OCI-M1 (cell line): Measurements from ENCODE around the gene SLC34A2.
"Not testable (repeated sequence)": the region's sequence is repeated elsewhere in the genome, so short reads cannot be mapped to it uniquely, and the experiment has no call there.

Source experiments
- DNase-seq: peaks from one replicate; lab custom pipeline; 2025; lab: John Stamatoyannopoulos, UW

SLC34A2 gene

DNA sequence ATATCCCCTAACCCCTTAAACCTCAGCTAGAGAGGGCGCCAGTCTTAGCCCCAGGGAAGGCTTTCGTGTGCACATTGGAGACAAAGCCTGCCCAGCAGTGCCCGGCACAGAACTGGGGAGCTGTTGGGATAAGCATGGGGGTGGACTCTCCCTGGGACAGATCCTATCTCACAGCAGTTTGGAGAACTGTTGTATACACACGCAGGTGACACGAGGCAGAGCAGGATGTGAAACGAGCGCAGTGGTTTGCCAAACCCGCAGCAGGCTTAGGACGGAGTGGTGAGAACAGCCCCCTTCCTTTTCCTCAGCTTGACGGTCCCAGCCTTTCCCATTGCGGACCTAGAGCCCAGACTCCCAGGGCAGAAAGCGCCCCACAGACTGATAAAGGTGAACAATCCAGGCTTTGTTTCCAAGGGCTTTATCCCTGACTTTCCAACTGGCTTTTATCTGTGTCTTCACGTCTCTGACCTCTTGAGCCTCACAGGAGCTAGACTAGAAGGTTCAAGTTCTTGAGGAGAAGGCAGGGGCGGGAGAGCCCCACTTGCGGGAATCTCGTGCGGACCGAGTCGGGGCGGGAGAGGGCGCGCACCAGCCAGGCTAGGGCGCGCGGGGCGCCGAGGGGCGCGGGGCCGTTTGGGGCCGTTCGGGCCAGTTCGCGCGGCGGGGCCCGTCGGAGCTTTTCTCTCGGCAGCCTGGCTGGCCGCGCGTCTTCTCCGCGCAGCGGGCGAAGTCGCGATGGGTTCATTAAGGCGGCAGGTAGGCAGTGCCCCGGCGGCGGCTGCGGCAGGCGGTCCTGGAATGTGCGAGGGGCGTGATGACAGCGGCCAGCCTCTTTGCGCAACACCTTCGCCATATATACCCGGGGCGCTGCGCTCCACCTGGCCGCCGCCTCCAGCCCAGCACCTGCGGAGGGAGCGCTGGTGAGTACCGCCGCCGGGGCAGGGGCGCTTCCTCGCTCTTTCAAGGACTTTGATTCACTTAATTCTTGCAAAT, at the start of gene SLC34A2:
Gene SLC34A2 (plus strand): TSS at position 881 of the 993 bp plus-strand sequence. CDS start 6,650 bp downstream, outside the sequence.
- DNase-seq: no peak

DNA sequence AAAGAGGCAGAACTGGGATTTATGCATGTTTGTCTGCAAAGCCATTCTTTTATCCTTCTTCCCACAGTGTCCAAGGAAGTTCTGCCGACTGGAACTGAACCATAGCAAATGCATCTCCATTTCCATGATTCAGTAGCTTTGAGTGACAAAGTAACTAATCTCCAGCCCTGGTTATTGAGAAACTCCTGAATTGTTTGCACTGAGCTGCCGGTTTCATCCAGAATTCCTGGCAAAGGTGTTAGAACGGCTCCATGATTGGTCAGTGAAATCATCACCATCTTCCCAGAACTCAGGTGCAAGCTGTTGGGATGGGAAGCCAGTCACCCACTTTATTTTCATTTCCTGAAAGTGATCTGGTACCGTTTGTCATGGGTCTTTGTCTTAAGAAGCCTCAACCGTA, 47.0 kb upstream of the SLC34A2 start:
- no peak for DNase-seq

GRCh38 chr4:25609976-25610375, 45.7 kb upstream of the SLC34A2 start:
- no peak for DNase-seq

- DNase-seq: not testable (repeated sequence)
Measured at GRCh38 chr4:25613613-25614012, 42.0 kb upstream of the SLC34A2 start.

- DNase-seq: no peak
Measured at GRCh38 chr4:25614807-25615206, 40.8 kb upstream of the SLC34A2 start.

GRCh38 chr4:25621027-25621930, 34.4 kb upstream of the SLC34A2 start:
- no peak for DNase-seq

- no peak for DNase-seq
Measured at GRCh38 chr4:25624616-25625015, 31.0 kb upstream of the SLC34A2 start.

GRCh38 chr4:25628451-25628850, 27.2 kb upstream of the SLC34A2 start:
- DNase-seq: no peak

DNA sequence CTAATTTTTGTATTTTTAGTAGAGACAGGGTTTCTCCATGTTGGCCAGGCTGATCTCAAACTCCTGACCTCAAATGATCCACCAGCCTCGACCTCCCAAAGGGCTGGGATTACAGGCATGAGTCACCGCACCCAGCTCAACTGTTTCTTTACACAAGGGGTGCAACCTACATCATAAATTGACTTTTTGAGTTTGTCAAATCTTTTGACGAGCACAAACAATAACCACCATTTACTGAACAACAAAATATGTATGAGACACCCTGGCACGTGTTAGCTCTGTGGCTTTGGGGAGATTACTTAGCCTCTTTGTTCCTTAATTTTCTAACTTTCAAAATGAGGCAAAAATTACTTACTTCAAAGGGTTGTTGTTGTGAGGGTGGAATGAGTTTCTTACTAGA, 23.5 kb upstream of the SLC34A2 start:
- no peak for DNase-seq

- no peak for DNase-seq
Measured at GRCh38 chr4:25633541-25633940, 22.1 kb upstream of the SLC34A2 start.

DNA sequence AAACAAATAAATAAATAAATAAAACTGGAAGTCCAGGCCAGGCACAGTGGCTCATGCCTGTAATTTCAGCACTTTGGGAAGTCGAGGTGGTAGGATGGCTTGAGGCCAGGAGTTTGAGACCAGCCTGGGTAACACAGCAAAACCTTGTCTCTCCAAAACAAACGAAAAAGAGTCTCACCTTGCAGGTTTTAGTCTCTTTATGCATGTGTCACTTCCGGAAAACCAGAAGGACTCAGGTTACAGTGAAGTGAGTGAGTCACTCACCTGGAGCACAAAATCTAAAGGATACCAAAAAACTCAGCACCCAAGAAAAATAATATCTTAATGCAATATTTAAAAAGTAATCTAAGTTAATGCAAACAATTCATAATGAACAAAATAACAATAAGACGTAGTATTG, 20.1 kb upstream of the SLC34A2 start:
- no peak for DNase-seq

GRCh38 chr4:25637581-25638220, 17.9 kb upstream of the SLC34A2 start:
- DNase-seq: no peak

DNA sequence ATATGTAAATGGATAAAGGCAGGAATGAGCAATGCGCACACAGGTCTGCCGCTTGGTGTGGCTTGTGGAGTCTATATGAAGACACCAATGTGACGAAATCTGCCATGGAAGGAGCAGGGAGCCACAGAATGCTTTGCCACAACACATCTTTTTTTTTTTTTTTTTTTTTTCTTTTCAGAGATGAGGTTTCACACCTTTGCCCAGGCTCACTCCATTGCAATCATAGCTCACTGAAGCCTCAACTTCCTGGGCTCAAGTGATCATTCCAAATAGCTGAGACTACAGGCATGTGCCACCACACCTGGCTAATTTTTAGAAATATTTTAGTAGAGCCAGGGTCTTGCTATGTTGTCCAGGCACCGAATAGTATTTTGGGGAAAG, 17.4 kb upstream of the SLC34A2 start:
- no peak for DNase-seq

GRCh38 chr4:25638806-25639205, 16.8 kb upstream of the SLC34A2 start:
- DNase-seq: no peak

DNA sequence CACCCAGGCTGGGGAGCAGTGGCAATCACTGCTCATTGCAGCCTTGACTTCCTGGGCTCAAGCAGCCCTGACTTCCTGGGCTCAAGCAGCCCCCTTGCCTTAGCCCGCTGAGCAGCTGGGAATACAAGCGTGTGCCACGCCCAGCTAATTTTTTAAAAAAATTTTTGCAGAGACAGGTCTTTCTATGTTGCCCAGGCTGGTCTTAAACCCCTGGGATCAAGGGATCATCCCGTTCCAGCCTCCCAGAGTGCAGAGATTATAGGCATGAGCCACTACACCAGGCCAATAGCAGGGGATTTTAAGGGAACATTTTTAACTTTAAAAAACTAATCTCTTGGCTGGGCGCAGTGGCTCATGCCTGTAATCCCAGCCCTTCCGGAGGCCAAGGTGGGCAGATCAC, 5.3 kb upstream of the SLC34A2 start:
- no peak for DNase-seq

DNA sequence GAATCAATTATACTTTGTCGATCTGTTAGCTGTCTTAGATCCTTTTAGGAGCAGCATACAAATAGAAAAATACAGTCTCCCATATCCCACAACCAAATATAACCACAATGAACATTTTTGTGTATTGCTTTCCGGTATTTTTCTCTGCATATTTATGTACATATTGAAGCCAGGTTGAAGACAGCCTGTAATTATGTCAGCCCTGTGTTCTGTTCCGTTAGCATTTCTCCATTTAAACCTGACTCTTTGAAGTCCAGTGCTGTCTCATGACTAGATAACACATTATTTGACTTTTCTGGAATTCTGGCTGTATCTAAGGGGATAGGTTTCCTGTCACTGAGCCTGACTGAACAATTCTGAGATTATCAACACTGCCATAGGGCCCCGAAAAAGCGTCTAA, 4.0 kb upstream of the SLC34A2 start:
- no peak for DNase-seq

DNA sequence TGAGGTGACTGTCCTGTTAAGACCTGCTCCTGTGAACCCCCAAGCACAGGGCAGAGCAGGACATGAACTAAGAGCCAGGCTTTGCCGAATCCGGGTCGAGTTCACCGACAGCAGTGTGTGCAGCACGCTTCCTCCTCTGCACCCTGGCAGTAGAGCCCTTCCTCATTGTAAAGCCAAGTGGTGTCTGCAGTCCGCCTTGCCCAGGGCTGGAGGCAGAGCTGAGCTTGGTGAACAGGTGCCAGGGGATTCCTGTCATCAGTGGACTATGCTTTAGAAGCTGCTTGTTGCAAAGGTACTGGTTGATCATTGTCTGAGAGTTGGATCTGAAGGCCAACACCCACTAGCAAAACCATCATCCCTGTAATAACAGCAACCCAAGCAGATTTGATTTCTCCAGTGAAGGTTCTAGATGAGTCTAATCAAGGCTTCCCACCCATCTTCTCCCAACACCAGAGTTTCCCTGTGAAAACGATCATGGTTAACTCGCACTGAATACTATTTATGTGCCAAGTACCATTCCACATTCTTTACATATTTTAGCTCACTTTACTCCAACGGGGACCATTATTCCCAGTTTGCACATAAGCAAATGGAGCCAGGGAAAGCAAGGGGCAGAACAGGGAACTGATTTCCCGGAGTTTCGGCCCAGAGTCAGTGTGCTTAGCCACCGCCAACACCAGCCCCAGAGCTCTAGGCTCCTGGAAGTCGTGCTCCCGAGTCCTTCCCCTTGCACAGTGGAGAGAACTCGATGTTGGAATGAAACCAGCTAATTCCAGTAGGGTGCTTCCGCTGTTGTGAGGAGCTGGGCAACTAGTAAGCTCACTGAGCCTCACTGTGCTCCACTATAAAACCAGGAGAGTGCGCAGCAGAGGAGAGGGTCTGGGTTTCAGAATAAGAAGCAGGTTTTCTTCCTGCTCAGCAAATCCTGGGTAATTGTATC, 1.4 kb upstream of the SLC34A2 start:
- no peak for DNase-seq

- no peak for DNase-seq
Measured at GRCh38 chr4:25656031-25656430, 380 bp downstream of the SLC34A2 start.

GRCh38 chr4:25658357-25658771, 2.7 kb downstream of the SLC34A2 start:
- DNase-seq: no peak

- DNase-seq: no peak
Measured at GRCh38 chr4:25658777-25659176, 3.1 kb downstream of the SLC34A2 start.

DNA sequence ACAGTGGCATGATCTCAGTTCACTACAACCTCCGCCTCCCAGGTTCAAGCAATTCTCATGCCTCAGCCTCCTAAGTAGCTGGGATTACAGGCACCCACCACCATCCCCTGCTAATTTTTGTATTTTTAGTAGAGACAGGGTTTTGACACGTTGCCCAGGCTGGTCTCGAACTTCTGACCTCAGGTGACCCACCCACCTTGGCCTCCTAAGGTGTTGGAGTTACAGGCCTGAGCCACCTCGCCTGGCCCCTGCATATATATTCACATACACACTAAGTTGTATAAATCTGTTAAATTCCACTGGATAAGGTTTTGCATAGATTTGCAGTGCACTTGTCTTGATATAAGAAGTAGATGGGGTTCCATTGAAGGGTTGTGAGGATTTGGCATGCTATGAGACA, 5.8 kb downstream of the SLC34A2 start:
- not testable (repeated sequence) for DNase-seq
